Kidney glomerular epithelial cell (primary cell): ENCODE results near the gene MCC.
A peak's percentile ranks its signal among the peaks of the same experiment; 100 is the strongest.

Source experiments
- DNase-seq: peaks from one replicate; lab custom pipeline; 2025; lab: John Stamatoyannopoulos, UW

The MCC gene

GRCh38 chr5:113270086-113270485, 218.2 kb downstream of the MCC start:
- DNase-seq, result no peak

DNA sequence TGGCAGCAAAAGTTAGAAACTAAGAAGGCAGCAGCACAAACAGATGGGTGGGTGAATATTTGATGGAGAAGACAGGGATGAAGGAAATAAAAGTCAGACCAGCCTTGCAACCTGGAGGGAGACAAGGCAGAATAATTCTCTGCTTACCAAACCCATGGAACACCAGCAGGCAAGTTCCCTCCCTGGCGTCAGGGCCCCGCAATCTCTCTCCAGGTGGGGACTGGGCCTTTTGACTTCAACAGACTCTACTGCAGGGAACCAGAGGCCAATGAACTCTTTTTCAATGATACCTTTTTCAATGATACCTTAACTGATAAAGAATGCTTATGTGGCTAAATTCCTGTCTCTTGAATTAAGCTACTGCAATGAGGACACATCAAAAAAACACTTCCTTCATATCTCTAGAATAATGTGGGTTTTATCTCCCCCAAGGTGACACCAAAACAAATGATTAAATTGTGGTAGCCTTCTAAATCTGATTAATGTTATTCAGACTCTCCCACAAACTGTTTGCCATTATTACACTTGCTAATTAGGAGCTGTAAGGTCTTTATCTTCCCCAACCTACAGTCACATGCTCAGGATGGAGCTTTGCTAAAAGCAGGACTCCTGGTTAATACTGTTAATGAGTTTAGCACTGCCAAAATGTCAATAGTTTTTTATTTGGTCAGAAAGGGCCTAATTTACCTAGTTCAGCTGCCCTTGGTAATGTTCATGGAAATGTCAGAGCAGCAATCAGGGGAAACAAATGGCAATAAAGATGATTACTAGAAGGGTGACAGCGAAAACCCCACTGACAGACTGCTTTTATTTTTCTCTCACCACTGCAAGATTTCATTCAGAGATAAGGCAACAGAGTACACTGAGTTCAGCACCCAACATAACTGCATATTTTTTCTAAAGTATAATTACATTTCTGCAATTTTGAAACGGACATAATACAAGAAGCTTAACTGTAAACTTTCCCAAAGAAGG, 218.9 kb downstream of the MCC start:
- DNase-seq, result no peak

DNA sequence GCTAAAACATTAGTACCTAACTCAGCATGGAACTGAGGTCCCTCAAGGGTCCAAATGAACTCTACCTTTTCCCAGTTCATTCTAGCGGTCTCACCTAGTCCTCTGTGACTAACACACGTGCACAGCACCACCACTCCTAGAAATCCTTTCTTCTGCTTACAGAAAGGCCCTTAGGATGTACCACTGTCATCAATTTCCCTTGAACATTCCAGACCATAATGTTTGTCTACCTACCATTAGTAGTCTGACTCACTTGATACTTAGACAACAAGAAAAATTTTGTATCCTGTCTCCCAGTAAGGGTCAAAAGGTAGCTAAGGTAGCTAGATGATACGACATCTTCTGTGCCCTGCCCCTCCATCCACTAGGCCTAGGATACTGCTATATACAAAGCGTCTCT, 220.0 kb downstream of the MCC start:
- no peak for DNase-seq

DNA sequence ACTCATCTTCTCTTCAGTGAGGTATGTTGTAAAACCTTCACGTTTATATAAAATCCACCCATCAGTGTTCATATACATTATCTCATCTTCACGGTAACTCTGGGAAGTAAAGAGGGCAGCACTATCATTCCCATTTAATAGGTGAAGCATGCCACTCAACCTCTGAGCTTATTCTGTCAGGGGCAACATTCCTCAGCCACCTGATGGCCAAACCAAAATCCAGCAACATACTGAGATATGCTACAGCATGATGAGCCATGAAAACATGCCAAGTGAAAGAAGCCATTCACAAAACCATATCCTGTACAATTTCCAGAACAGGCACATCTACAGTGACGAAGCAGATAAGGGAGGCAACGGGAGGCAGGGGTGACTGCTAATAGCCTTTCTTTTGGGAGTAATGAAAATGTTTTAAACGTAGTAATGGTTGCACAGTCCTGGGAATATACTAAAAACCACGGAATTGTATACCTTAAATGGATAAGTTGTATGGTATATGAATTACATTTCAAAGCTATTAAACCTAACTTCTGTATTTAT, 220.8 kb downstream of the MCC start:
- DNase-seq, result no peak

DNA sequence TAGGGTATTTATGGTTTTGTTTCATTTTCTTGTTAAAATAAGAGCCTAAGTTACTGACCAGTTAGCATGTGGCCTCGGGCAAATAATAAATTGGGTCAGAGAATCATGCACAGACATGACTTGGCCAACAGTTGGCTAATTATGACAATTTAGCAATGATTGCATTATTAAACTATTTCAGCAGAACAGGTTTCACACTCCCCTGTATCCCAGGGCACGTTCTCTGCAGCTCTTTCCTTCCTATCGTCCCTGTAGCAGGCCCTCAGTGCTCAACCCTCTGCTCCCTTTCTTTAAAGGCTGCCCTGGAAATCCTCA, 221.4 kb downstream of the MCC start:
- no peak for DNase-seq

GRCh38 chr5:113266227-113266912, 221.9 kb downstream of the MCC start:
- peak; percentile 28 for DNase-seq

- no peak for DNase-seq
Measured at GRCh38 chr5:113265190-113265589, 223.1 kb downstream of the MCC start.

DNA sequence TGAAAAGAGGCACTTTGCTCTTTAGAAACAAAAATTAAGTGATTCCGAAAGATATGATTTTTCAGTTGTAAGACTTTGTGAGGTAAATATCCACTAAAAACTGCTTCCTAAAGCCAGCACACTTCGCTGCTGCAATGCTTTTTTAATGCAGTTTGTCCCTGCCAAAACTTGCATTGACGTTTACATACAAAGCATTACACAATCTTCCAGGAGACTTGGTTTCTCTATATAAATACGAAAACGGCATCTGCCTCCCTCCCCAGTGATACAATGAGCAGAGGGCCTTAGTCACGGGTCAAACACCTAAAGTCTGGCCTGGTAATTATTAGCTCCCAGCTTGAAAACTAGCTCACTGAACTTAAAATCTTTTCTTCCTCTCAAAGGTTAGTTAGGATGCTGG, 224.2 kb downstream of the MCC start:
- peak; percentile 57 for DNase-seq

DNA sequence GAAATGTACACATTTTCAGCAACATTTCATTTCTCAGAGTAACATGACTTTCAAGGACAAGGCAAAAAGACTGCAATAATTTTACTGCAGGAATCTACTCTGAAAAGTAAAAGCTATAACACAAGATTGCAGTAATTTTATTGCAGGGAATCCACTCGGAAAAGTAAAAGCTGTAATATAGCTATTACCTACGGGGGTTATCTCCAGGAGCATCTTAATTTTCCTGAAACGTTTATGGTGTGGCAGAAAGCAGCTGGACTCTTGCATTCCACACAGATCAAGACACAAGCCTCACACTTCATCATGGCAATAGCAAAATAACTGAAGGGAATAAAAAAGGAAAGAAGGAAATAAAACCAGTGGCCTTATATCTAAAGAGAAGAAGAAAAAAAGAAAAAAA, 224.7 kb downstream of the MCC start:
- DNase-seq, result no peak

GRCh38 chr5:113262674-113263073, 225.6 kb downstream of the MCC start:
- DNase-seq, result no peak

DNA sequence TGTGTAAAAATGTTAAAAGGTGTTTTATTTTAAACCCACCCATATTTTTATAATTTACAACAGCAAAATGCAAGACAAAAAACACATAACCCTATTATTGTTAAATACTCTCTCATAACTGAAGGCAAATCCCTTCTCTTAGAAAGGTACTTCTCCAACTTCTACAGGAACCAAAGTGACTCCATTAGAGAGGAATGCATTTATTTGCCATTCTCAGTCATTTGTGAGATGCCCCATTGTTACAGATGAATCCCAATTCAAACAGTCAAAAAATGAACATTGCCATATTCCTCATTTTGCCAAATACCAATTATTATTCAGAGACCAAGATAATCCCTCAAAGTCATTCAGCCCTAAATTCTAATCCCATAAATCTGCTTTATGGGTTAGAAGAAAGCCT, 229.2 kb downstream of the MCC start:
- no peak for DNase-seq

GRCh38 chr5:113257545-113257944, 230.7 kb downstream of the MCC start:
- no peak for DNase-seq

GRCh38 chr5:113256671-113257452, 231.4 kb downstream of the MCC start:
- no peak for DNase-seq

DNA sequence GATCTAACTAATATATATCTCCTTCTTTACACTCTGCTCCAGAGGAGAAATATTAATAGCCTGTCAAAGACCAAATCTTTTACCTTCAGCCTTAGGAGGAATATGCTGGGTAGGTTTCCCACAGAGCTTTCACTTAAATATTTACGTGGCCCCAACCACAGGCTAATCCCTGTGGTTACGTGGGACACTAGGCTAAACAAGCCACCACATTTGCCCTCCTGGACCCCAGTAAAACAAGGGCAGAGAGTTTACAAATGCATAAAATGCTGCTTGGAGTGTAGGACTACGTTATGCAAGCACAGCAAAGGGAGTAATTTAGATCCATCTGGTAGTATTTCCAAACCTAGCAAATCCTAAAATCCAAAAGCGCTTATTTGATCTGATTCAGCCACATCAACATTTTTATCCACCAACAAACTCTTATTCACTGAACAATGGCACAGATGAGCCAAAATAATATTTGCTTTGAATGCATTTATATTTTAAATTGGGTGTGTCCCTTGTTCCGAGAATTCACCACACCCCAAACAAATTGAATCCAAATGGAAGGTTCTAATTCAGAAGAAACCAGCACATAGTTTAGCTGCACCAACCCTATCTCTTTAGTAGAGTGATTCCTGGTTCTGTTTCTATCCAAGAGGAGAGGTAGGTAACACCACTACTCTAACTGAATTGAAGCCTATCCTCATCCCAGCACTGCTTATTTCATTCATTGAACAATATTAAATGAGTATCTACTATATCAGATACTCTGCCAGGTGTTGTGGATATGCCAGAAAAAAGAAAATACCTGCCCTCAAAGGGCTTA, 232.5 kb downstream of the MCC start:
- no peak for DNase-seq

DNA sequence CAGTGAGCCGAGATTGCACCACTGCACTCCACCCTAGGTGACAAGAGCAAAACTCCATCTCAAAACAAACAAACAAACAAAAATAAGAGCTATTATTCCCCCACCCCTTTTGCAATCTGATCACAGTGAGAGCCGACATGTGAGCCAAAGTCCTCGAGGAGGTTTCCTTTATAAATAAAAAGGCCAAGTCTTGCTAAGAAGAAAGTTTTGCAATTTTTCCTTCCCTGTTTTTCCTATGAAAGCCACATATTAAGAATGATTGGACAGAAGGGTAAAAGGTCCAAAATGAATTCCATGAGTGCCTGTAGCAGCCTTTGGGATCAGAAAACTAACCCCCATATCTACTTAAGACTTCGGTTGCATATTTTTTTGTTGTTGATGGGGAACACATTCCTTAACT, 233.1 kb downstream of the MCC start:
- no peak for DNase-seq

- no peak for DNase-seq
Measured at GRCh38 chr5:113253037-113253436, 235.2 kb downstream of the MCC start.

DNA sequence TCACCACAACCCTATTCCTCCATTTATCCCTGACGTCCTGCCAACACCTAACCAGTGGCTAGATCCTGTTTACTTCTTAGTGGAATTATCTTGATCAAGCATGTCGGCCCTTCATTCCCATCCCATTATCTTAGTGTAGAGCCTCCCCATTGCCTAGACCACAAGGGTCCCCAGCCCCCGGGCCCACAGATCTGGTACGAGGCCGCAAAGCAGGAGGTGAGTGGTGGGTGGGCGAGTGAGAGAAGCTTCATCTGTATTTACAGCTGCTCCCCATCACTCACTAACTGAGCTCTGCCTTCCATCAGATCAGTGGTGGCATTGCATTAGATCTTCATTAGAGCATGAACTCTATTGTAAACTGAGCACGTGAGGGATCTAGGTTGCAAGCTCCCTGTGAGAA, 236.2 kb downstream of the MCC start:
- no peak for DNase-seq

GRCh38 chr5:113250341-113250953, 237.8 kb downstream of the MCC start:
- DNase-seq, result no peak

DNA sequence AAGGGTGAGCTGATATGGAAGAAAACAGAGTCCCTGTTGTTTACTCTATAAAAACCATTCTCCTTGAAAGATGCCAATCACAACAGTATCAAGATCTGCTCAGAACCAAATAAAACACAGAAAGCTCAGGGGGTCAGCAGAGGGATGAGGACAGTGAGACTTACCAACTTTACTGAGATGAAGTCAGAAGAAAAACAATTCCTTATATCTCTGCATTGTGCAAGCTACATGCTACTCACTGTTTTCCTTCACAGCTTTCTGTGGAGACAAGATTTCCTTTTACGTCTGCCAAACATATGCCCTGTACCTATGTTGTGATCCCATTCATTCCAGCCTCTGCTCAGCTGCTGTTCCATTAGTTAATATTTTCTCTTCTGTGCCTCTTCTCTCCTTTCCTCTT, 239.0 kb downstream of the MCC start:
- no peak for DNase-seq

GRCh38 chr5:113246361-113246870, 241.8 kb downstream of the MCC start:
- no peak for DNase-seq
